ENCODE results near the gene PGK2.

DNA sequence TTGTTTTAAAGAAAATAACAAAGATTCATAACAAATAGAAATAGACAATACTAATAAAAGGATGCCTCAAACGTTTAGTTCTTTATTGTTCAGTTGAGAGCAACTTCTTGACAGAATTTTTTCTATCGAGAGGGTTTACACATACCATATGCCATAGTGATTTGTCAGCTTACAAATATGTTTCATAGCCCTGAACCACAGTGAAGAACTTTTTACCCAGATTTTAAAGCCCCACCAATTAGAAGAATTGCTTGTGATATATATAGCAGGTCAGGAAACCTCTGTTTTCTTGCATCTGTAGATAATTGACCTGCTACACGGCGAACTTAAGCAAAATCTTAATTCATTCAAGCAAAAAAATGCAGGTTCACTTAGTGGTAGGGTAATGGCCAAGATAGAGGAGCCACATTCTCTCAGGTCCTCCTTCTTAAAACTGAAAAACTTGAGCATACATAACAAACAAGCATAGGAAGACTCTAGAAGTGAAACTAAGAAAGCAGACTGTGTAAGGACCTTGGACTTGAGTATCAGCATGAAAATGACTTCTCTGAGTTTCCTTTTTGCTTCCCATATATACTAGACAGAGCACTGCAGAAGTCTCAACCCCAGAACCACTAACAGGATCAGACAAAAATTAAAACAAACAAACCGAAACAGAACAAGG lies 39.8 kb upstream of the PGK2 start:
- TF ChIP-seq, protein P1, sequence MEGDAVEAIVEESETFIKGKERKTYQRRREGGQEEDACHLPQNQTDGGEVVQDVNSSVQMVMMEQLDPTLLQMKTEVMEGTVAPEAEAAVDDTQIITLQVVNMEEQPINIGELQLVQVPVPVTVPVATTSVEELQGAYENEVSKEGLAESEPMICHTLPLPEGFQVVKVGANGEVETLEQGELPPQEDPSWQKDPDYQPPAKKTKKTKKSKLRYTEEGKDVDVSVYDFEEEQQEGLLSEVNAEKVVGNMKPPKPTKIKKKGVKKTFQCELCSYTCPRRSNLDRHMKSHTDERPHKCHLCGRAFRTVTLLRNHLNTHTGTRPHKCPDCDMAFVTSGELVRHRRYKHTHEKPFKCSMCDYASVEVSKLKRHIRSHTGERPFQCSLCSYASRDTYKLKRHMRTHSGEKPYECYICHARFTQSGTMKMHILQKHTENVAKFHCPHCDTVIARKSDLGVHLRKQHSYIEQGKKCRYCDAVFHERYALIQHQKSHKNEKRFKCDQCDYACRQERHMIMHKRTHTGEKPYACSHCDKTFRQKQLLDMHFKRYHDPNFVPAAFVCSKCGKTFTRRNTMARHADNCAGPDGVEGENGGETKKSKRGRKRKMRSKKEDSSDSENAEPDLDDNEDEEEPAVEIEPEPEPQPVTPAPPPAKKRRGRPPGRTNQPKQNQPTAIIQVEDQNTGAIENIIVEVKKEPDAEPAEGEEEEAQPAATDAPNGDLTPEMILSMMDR (IDR thresholded peaks at IDR 0.05) = no peak
- TF ChIP-seq POLR2A (IDR thresholded peaks at IDR 0.05) = no peak
- no peak for TF ChIP-seq EP300 (IDR thresholded peaks at IDR 0.05)
